ENCODE results near the gene NUP50.

Gene NUP50

GRCh38 chr22:45151503-45151902 lies 12.2 kb upstream of the NUP50 start:
- DNase-seq (ENCODE audit: extremely low spot score): no peak
- TF ChIP-seq SP1 (IDR thresholded peaks at IDR 0.05): no peak
- TF ChIP-seq ZNF384 (IDR thresholded peaks at IDR 0.05): no peak
- TF ChIP-seq FOXM1 (IDR thresholded peaks at IDR 0.05; ENCODE audit: borderline replicate concordance): no peak
- TF ChIP-seq TARDBP (IDR thresholded peaks at IDR 0.05): no peak
- no peak for TF ChIP-seq FOXK2 (IDR thresholded peaks at IDR 0.05)
- no peak for TF ChIP-seq HDGF (IDR thresholded peaks at IDR 0.05; ENCODE audit: borderline replicate concordance)
- TF ChIP-seq ARNT (IDR thresholded peaks at IDR 0.05): no peak
- TF ChIP-seq L3MBTL2 (conservative IDR thresholded peaks at IDR 0.05): no peak
- TF ChIP-seq SUZ12 (IDR thresholded peaks at IDR 0.05): no peak
- no peak for TF ChIP-seq LEF1 (IDR thresholded peaks at IDR 0.05; ENCODE audit: borderline replicate concordance)
- no peak for TF ChIP-seq FOXA1 (IDR thresholded peaks at IDR 0.05)
- no peak for TF ChIP-seq BHLHE40 (IDR thresholded peaks at IDR 0.05; ENCODE audit: borderline replicate concordance)
- no peak for TF ChIP-seq CTBP1 (IDR thresholded peaks at IDR 0.05; ENCODE audit: borderline replicate concordance)
- TF ChIP-seq PKNOX1 (IDR thresholded peaks at IDR 0.05): no peak
- TF ChIP-seq NFRKB (IDR thresholded peaks at IDR 0.05): no peak
- no peak for TF ChIP-seq ELF4 (IDR thresholded peaks at IDR 0.05)
- ChIA-PET CTCF (no interaction called here), POLR2A (interaction anchor here (1.5 kb wide), 1 partner anchor 12 kb away, joined by 4 read pairs; the partner anchor contains the start of gene NUP50)

GRCh38 chr22:45154383-45154782 lies 9.3 kb upstream of the NUP50 start:
- CTCF ChIA-PET: no interaction called here
- no peak for TF ChIP-seq CTBP1 (IDR thresholded peaks at IDR 0.05; ENCODE audit: borderline replicate concordance)
- no peak for TF ChIP-seq FOXA1 (IDR thresholded peaks at IDR 0.05)
- no peak for TF ChIP-seq ZNF384 (IDR thresholded peaks at IDR 0.05)
- no peak for TF ChIP-seq BHLHE40 (IDR thresholded peaks at IDR 0.05; ENCODE audit: borderline replicate concordance)
- no peak for TF ChIP-seq TARDBP (IDR thresholded peaks at IDR 0.05)
- no peak for TF ChIP-seq SP1 (IDR thresholded peaks at IDR 0.05)
- no peak for TF ChIP-seq ELF4 (IDR thresholded peaks at IDR 0.05)
- TF ChIP-seq FOXK2 (IDR thresholded peaks at IDR 0.05): no peak
- TF ChIP-seq NFRKB (IDR thresholded peaks at IDR 0.05): no peak
- TF ChIP-seq HDGF (IDR thresholded peaks at IDR 0.05; ENCODE audit: borderline replicate concordance): no peak
- TF ChIP-seq L3MBTL2 (conservative IDR thresholded peaks at IDR 0.05): no peak
- no peak for TF ChIP-seq FOXM1 (IDR thresholded peaks at IDR 0.05; ENCODE audit: borderline replicate concordance)
- TF ChIP-seq LEF1 (IDR thresholded peaks at IDR 0.05; ENCODE audit: borderline replicate concordance): no peak
- no peak for DNase-seq (ENCODE audit: extremely low spot score)
- POLR2A ChIA-PET: no interaction called here

GRCh38 chr22:45155050-45155840 lies 8.5 kb upstream of the NUP50 start:
- CTCF ChIA-PET: no interaction called here
- POLR2A ChIA-PET: no interaction called here
- DNase-seq (ENCODE audit: extremely low spot score): no peak
- TF ChIP-seq HDGF (IDR thresholded peaks at IDR 0.05; ENCODE audit: borderline replicate concordance): no peak
- no peak for TF ChIP-seq BHLHE40 (IDR thresholded peaks at IDR 0.05; ENCODE audit: borderline replicate concordance)
- TF ChIP-seq ARNT (IDR thresholded peaks at IDR 0.05): no peak
- no peak for TF ChIP-seq FOXK2 (IDR thresholded peaks at IDR 0.05)
- no peak for TF ChIP-seq FOXM1 (IDR thresholded peaks at IDR 0.05; ENCODE audit: borderline replicate concordance)
- no peak for TF ChIP-seq PKNOX1 (IDR thresholded peaks at IDR 0.05)
- no peak for TF ChIP-seq CTBP1 (IDR thresholded peaks at IDR 0.05; ENCODE audit: borderline replicate concordance)
- TF ChIP-seq FOXA1 (IDR thresholded peaks at IDR 0.05): no peak
- no peak for TF ChIP-seq SP1 (IDR thresholded peaks at IDR 0.05)
- TF ChIP-seq LEF1 (IDR thresholded peaks at IDR 0.05; ENCODE audit: borderline replicate concordance): no peak
- TF ChIP-seq L3MBTL2 (conservative IDR thresholded peaks at IDR 0.05): no peak

- TF ChIP-seq CTBP1 (IDR thresholded peaks at IDR 0.05; ENCODE audit: borderline replicate concordance) (no peak), HDGF (IDR thresholded peaks at IDR 0.05; ENCODE audit: borderline replicate concordance) (no peak), ZNF384 (IDR thresholded peaks at IDR 0.05) (no peak), ARNT (IDR thresholded peaks at IDR 0.05) (no peak), TARDBP (IDR thresholded peaks at IDR 0.05) (no peak), FOXA1 (IDR thresholded peaks at IDR 0.05) (no peak), ELF4 (IDR thresholded peaks at IDR 0.05) (no peak), FOXM1 (IDR thresholded peaks at IDR 0.05; ENCODE audit: borderline replicate concordance) (no peak)
- ChIA-PET CTCF (no interaction called here), POLR2A (no interaction called here)
- DNase-seq (ENCODE audit: extremely low spot score): no peak
Measured at GRCh38 chr22:45157907-45158306, 5.8 kb upstream of the NUP50 start.

GRCh38 chr22:45159652-45160462 lies 3.9 kb upstream of the NUP50 start:
- ChIA-PET CTCF (interaction anchor here (0.6 to 1.5 kb wide), 3 partner anchors 32 to 100 kb away, joined by 4 to 7 read pairs (median 4); no protein-coding TSS in a partner anchor), POLR2A (no interaction called here)
- peak; percentile 22 for DNase-seq (ENCODE audit: extremely low spot score)
- TF ChIP-seq LEF1 (IDR thresholded peaks at IDR 0.05; ENCODE audit: borderline replicate concordance) (no peak), NFRKB (IDR thresholded peaks at IDR 0.05) (no peak), BHLHE40 (IDR thresholded peaks at IDR 0.05; ENCODE audit: borderline replicate concordance) (no peak)

GRCh38 chr22:45162531-45162930 lies 1.2 kb upstream of the NUP50 start:
- no peak for DNase-seq (ENCODE audit: extremely low spot score)
- POLR2A ChIA-PET: interaction anchor here (0.6 to 1.7 kb wide), 4 partner anchors 10 to 155 kb away, joined by 3 to 16 read pairs (median 4); no protein-coding TSS in a partner anchor
- no peak for TF ChIP-seq ELF4 (IDR thresholded peaks at IDR 0.05)
- TF ChIP-seq LEF1 (IDR thresholded peaks at IDR 0.05; ENCODE audit: borderline replicate concordance): no peak
- no peak for TF ChIP-seq BHLHE40 (IDR thresholded peaks at IDR 0.05; ENCODE audit: borderline replicate concordance)
- no peak for TF ChIP-seq ARNT (IDR thresholded peaks at IDR 0.05)
- TF ChIP-seq SP1 (IDR thresholded peaks at IDR 0.05): no peak
- TF ChIP-seq PKNOX1 (IDR thresholded peaks at IDR 0.05): no peak
- no peak for TF ChIP-seq SUZ12 (IDR thresholded peaks at IDR 0.05)
- TF ChIP-seq FOXA1 (IDR thresholded peaks at IDR 0.05): no peak
- no peak for TF ChIP-seq FOXM1 (IDR thresholded peaks at IDR 0.05; ENCODE audit: borderline replicate concordance)
- TF ChIP-seq TARDBP (IDR thresholded peaks at IDR 0.05): no peak
- no peak for TF ChIP-seq L3MBTL2 (conservative IDR thresholded peaks at IDR 0.05)
- TF ChIP-seq HDGF (IDR thresholded peaks at IDR 0.05; ENCODE audit: borderline replicate concordance): no peak
- TF ChIP-seq CTBP1 (IDR thresholded peaks at IDR 0.05; ENCODE audit: borderline replicate concordance): no peak
- CTCF ChIA-PET: no interaction called here
